Karpas-422 (cell line): Measurements from ENCODE around the gene CHCHD1. TPM values are rescaled to one million over a fixed set of nuclear protein-coding genes. Genes with fewer than 3 reads are reported as not detected.

Experiments used
- DNase-seq: peaks from one replicate; pipeline ENCODE4 v3.0.0-alpha.2; 2015
- H2AFZ ChIP-seq: fragments of 200-600 bp; sonication (generic); 2 replicates; pipeline ENCODE4 v1.6.1; 2014; ENCODE audit warnings: antibody characterized with exemption, low read length, mixed read lengths
- H3K27ac ChIP-seq: fragments of 200-600 bp; sonication (generic); 2 replicates; pipeline ENCODE4 v1.5.1; 2014; ENCODE audit warnings: mild to moderate bottlenecking, low read length, moderate library complexity
- H3K27me3 ChIP-seq: fragments of 200-600 bp; sonication (generic); 2 replicates; pipeline ENCODE4 v1.6.1; 2014; ENCODE audit warnings: low read length, mixed read lengths
- H3K36me3 ChIP-seq: fragments of 200-600 bp; sonication (generic); 2 replicates; pipeline ENCODE4 v1.6.1; 2014; ENCODE audit warnings: low read length, mixed read lengths; ENCODE audit not compliant: insufficient read depth
- H3K4me1 ChIP-seq: fragments of 200-600 bp; sonication (generic); 2 replicates; pipeline ENCODE4 v1.6.1; 2014; ENCODE audit warnings: mild to moderate bottlenecking, low read length, mixed read lengths
- H3K4me2 ChIP-seq: fragments of 200-600 bp; sonication (generic); 2 replicates; pipeline ENCODE4 v1.6.1; 2014; ENCODE audit warnings: low read length, low read depth, mild to moderate bottlenecking; ENCODE audit not compliant: poor library complexity, severe bottlenecking
- H3K4me3 ChIP-seq: fragments of 200-600 bp; sonication (generic); 2 replicates; pipeline ENCODE4 v1.5.1; 2014; ENCODE audit warnings: mild to moderate bottlenecking, antibody characterized with exemption, low read length, mixed read lengths
- H3K79me2 ChIP-seq: fragments of 200-600 bp; sonication (generic); 2 replicates; pipeline ENCODE4 v1.6.1; 2014; ENCODE audit warnings: mild to moderate bottlenecking, low read length, mixed read lengths
- H3K9ac ChIP-seq: fragments of 200-600 bp; sonication (generic); 2 replicates; pipeline ENCODE4 v1.6.0; 2014; ENCODE audit warnings: low read length
- H3K9me2 ChIP-seq: fragments of 200-600 bp; sonication (generic), shearing (Covaris generic); replicated peaks from 2 replicates; pipeline ENCODE4 v1.6.0; 2014; ENCODE audit warnings: mild to moderate bottlenecking, low read length, moderate library complexity; ENCODE audit not compliant: insufficient read depth
- H3K9me3 ChIP-seq: fragments of 300-700, 200-600 bp; sonication (generic); 2 replicates; pipeline ENCODE4 v1.6.1; 2014; ENCODE audit warnings: low read length, mixed read lengths
- H4K20me1 ChIP-seq: fragments of 200-600 bp; sonication (generic); 2 replicates; pipeline ENCODE4 v1.6.1; 2014; ENCODE audit warnings: mild to moderate bottlenecking, antibody characterized with exemption, low read length, low read depth; ENCODE audit not compliant: insufficient read depth
- total RNA-seq: library from RNA; depleted of rRNA; stranded (reverse); fragments of >200 nt; shearing (Covaris generic); gene quantifications from 2 replicates; pipeline ENCODE4 v1.2.3, GENCODE V29; 2014; ENCODE audit warnings: low replicate concordance

CHCHD1 gene
- total RNA-seq, 1 experiment from 2014 or later = 57.5 TPM

GRCh38 chr10:73806176-73806950, 24.5 kb downstream of the CHCHD1 start:
- Histone ChIP-seq H3K4me3 (no peak overlapping the region), H3K4me1 (peaks cover 28% of the 10 kb centered on the region), H2AFZ (no peak overlapping the region), H3K4me2 (no peak overlapping the region), H3K9me3 (no peaks in the 10 kb centered on the region), H3K27ac (no peak overlapping the region), H3K9me2 (no peaks in the 10 kb centered on the region), H3K36me3 (peaks cover 27% of the 10 kb centered on the region; the same call in 1 of the 2 replicates), H3K9ac (no peak overlapping the region), H4K20me1 (no peaks in the 10 kb centered on the region), H3K79me2 (peaks cover 32% of the 10 kb centered on the region), H3K27me3 (no peaks in the 10 kb centered on the region)
- DNase-seq = no peak

DNA sequence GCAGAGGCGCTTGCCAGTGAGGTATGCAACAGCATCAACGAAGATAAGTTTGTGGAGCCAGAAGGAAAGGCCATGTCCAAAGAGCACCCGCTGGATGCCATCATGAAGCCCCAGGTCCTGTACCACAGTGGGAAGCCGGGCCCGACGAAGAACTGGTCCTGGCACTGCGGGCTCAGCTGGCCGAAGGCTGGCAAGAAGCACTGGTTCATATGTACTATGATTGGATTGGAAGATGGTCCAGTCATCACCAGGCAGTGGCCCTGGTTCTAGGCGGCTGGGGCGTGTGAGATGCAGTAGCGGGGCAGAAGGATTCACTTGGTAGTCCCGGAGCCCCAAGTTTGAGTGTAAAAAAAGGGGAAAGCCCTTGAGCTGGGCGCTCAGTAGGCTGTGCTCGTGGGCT, 25.6 kb downstream of the CHCHD1 start:
- Histone ChIP-seq H3K4me3 (no peak overlapping the region), H3K9me3 (no peaks in the 10 kb centered on the region), H3K79me2 (peaks cover 32% of the 10 kb centered on the region), H3K9me2 (no peaks in the 10 kb centered on the region), H3K27me3 (no peaks in the 10 kb centered on the region), H2AFZ (no peak overlapping the region), H3K9ac (no peak overlapping the region), H3K4me2 (no peak overlapping the region), H3K4me1 (peaks cover 33% of the 10 kb centered on the region), H4K20me1 (no peaks in the 10 kb centered on the region), H3K27ac (no peak overlapping the region), H3K36me3 (peaks cover 18% of the 10 kb centered on the region; the same call in 1 of the 2 replicates)
- DNase-seq = no peak

DNA sequence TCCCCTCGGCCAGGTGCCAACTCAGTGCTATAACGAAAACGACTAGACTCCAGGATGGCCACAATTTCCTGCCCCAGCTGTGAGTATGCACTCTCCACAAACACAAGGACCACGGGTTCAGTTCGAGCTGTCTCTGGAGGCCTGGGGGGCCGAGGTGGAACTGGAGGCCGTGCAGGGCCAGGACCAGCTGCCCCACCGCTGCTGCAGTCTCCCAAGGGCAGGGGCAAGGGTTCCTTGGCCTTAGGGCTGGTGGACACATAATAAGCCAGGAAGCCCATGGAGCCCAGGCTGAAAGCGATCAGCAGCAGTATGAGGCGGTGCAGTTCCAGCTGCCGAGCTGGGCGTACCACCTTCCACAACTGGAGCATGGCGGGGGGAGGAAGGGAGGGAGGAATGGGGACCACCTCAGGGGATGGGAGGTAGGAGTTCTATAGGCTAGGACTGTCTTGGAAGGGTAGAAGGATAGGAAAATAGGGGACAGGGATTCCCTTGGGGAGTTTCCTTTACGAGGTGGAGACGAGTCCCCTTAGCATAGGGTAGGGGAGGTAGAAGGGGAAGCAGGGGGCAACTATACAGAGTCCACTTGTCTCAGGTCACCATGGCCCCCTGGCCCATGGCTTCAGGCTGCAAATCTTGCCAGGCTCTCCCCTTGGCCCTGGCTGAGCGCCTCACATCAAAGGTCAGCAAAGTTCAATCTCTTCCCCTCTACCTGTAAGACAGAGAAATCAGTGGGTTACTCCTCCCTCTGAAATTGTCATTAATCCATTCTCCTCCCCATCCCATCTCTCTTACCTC, 26.4 kb downstream of the CHCHD1 start:
- peaks cover 32% of the 10 kb centered on the region for H3K79me2 ChIP-seq

GRCh38 chr10:73809061-73809818, 27.4 kb downstream of the CHCHD1 start:
- Histone ChIP-seq H3K79me2 (peaks cover 32% of the 10 kb centered on the region), H3K36me3 (peaks cover 12% of the 10 kb centered on the region; the same call in 1 of the 2 replicates), H3K4me3 (no peak overlapping the region), H3K27me3 (no peaks in the 10 kb centered on the region), H3K9ac (0 out of 2 replicates have a peak overlapping the region, but pooled peaks have one; percentile 0), H3K27ac (0 out of 2 replicates have a peak overlapping the region, but pooled peaks have one; percentile 68), H3K4me1 (peaks cover 30% of the 10 kb centered on the region), H3K9me2 (no peaks in the 10 kb centered on the region), H4K20me1 (no peaks in the 10 kb centered on the region), H3K9me3 (no peaks in the 10 kb centered on the region), H2AFZ (no peak overlapping the region), H3K4me2 (no peak overlapping the region)
- no peak for DNase-seq

More for the DNA sequence above, 26.4 kb downstream of the CHCHD1 start:
- H3K9me2 ChIP-seq = no peaks in the 10 kb centered on the region
- DNase-seq = no peak
- H2AFZ ChIP-seq = no peak overlapping the region
- H4K20me1 ChIP-seq = no peaks in the 10 kb centered on the region
- H3K4me1 ChIP-seq = peaks cover 37% of the 10 kb centered on the region
- no peak overlapping the region for H3K4me2 ChIP-seq
- no peak overlapping the region for H3K4me3 ChIP-seq
- peaks cover 12% of the 10 kb centered on the region; the same call in 1 of the 2 replicates for H3K36me3 ChIP-seq
- no peak overlapping the region for H3K27ac ChIP-seq
- H3K9ac ChIP-seq = no peak overlapping the region
- H3K9me3 ChIP-seq = no peaks in the 10 kb centered on the region
- no peaks in the 10 kb centered on the region for H3K27me3 ChIP-seq

DNA sequence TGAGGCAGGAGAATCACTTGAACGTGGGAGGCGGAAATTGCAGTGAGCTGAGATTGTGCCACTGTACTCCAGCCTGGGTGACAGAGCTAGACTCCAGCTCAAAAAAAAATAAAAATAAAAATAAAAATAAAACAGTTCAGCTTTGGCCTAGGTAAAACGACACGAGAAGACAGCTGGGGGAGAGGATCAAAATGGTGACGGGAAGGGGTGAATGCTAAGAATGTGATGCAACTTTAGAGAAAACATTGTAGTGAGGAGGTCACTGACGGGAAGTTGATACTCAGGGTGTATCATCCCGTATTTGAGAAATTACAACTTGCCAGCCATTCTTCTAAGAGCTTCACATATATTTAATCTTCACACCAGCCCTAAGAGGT, 28.5 kb downstream of the CHCHD1 start:
- Histone ChIP-seq H3K79me2 (peaks cover 32% of the 10 kb centered on the region), H3K4me1 (peaks cover 30% of the 10 kb centered on the region), H4K20me1 (no peaks in the 10 kb centered on the region), H3K4me3 (peak overlapping the region; percentile 81), H2AFZ (no peak overlapping the region), H3K36me3 (peaks cover 12% of the 10 kb centered on the region; the same call in 1 of the 2 replicates), H3K9ac (peak overlapping the region; percentile 93), H3K9me3 (no peaks in the 10 kb centered on the region), H3K27me3 (no peaks in the 10 kb centered on the region), H3K4me2 (peak overlapping the region; percentile 99), H3K27ac (peak overlapping the region; percentile 68), H3K9me2 (no peaks in the 10 kb centered on the region)
- peak; percentile 57 for DNase-seq

DNA sequence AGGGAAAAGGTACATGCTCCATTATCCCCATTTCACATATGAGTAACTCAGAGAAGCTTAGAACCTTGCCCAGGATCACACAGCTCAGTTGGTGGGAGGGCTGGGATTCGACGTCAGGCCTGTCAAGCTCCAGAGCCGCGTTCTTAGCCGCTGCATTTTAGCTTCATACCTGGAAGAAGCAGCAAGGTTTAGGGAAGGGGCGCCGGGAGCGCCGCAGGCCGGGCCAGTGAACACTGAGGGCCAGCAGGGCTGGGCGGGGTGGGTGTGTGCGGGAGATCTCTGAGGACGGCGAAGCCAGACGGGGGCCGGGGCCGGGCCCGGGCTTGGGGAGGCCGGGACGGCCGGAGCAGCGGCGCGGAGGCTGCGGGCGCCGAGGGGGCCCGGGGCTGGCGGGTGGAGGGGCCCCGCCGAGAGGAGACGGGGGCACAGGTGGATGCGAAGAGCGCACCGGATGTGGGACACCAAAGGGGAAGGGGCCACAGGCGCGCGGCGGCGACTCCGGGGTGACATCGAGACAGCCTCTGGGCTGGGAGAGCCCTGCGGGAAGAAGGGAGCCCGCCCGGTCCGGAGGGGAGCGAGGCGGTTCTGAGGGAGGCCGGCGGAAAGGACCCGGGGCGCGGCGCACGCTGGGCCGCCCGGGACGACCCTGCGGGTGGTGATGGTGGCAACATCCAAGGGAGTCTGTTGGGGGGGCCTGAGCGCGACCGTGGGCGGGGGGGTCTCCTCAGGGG, 29.1 kb downstream of the CHCHD1 start:
- peaks cover 30% of the 10 kb centered on the region for H3K4me1 ChIP-seq

GRCh38 chr10:73812657-73813056, 30.8 kb downstream of the CHCHD1 start:
- no peak overlapping the region for H3K4me3 ChIP-seq
- DNase-seq = no peak
- H3K4me1 ChIP-seq = peaks cover 30% of the 10 kb centered on the region
- H2AFZ ChIP-seq = no peak overlapping the region
- no peak overlapping the region for H3K9ac ChIP-seq
- H3K4me2 ChIP-seq = peak overlapping the region; percentile 49
- no peaks in the 10 kb centered on the region for H4K20me1 ChIP-seq
- no peaks in the 10 kb centered on the region for H3K9me3 ChIP-seq
- no peaks in the 10 kb centered on the region for H3K27me3 ChIP-seq
- H3K27ac ChIP-seq = no peak overlapping the region
- H3K79me2 ChIP-seq = peaks cover 29% of the 10 kb centered on the region
- peaks cover 5% of the 10 kb centered on the region; the same call in 1 of the 2 replicates for H3K36me3 ChIP-seq
- H3K9me2 ChIP-seq = no peaks in the 10 kb centered on the region

More for the DNA sequence above, 29.1 kb downstream of the CHCHD1 start:
- Histone ChIP-seq H3K4me2 (peak overlapping the region; percentile 99), H3K36me3 (peaks cover 9% of the 10 kb centered on the region; the same call in 1 of the 2 replicates), H2AFZ (no peak overlapping the region), H3K27ac (peak overlapping the region; percentile 68), H3K9me3 (no peaks in the 10 kb centered on the region), H4K20me1 (no peaks in the 10 kb centered on the region), H3K4me3 (peak overlapping the region; percentile 81), H3K27me3 (no peaks in the 10 kb centered on the region), H3K9me2 (no peaks in the 10 kb centered on the region), H3K79me2 (peaks cover 32% of the 10 kb centered on the region), H3K9ac (peak overlapping the region; percentile 93)
- peak; percentile 80 for DNase-seq
